Caco-2 (cell line): ENCODE data around the gene DBP. TPM values are rescaled to one million over a fixed set of nuclear protein-coding genes. Genes with fewer than 3 reads are reported as not detected.

Experiments
- BruUV-seq: library from RNA; stranded (reverse); fragments of 400-500 nt; replicated peaks from 2 replicates; lab custom pipeline; 2021; lab: Mats Ljungman, UMichigan
- CTCF ChIA-PET: fragments of 300-600 bp; sonication (Branson Sonifier 250); formaldehyde crosslinking; loops from one replicate; lab custom pipeline; 2022; ENCODE audit warnings: antibody characterized with exemption; lab: Charles Lee
- POLR2A ChIA-PET: fragments of 300-600 bp; sonication (Branson Sonifier 250); formaldehyde crosslinking; loops from one replicate; lab custom pipeline; 2022; ENCODE audit warnings: antibody characterized with exemption; lab: Charles Lee
- DNase-seq, 2 experiments: peaks; one replicate each; pipeline versions ENCODE4 v3.0.0 to v3.0.0-alpha.2; 2020 to 2022
- H3K27me3 ChIP-seq: replicated peaks from 2 replicates; pipeline ENCODE4 v1.6.0; 2011; ENCODE audit warnings: low read length; ENCODE audit not compliant: control insufficient read depth, insufficient read depth
- H3K36me3 ChIP-seq: 2 replicates; pipeline ENCODE4 v1.5.1; 2011; ENCODE audit warnings: low read length; ENCODE audit not compliant: control insufficient read depth, insufficient read depth
- H3K4me1 ChIP-seq: fragments of 250-450 bp; sonication (Bioruptor Pico); 2 replicates; pipeline ENCODE4 v1.5.1; 2020; ENCODE audit warnings: mild to moderate bottlenecking
- H3K4me3 ChIP-seq: 2 replicates; pipeline ENCODE4 v1.5.1; 2011; ENCODE audit warnings: low read depth, mild to moderate bottlenecking, control low read depth, low read length
- H3K9me3 ChIP-seq: fragments of 250-450 bp; sonication (Bioruptor Pico); 2 replicates; pipeline ENCODE4 v1.5.1; 2020; ENCODE audit warnings: mild to moderate bottlenecking, moderate library complexity
- H3K27ac Mint-ChIP-seq: one replicate; pipeline ENCODE4 v1.8.0; 2022; ENCODE audit warnings: mixed read lengths; ENCODE audit not compliant: unreplicated experiment
- H3K27me3 Mint-ChIP-seq: one replicate; pipeline ENCODE4 v1.8.0; 2022; ENCODE audit warnings: mixed read lengths; ENCODE audit not compliant: insufficient read depth, unreplicated experiment
- H3K36me3 Mint-ChIP-seq: one replicate; pipeline ENCODE4 v1.8.0; 2022; ENCODE audit warnings: mild to moderate bottlenecking, mixed read lengths; ENCODE audit not compliant: insufficient read depth, unreplicated experiment
- H3K4me1 Mint-ChIP-seq: one replicate; pipeline ENCODE4 v1.8.0; 2022; ENCODE audit warnings: low read depth, mixed read lengths; ENCODE audit not compliant: unreplicated experiment
- H3K4me3 Mint-ChIP-seq: one replicate; pipeline ENCODE4 v1.8.0; 2022; ENCODE audit warnings: mild to moderate bottlenecking, moderate library complexity, mixed read lengths; ENCODE audit not compliant: unreplicated experiment
- H3K9me3 Mint-ChIP-seq: one replicate; pipeline ENCODE4 v1.8.0; 2022; ENCODE audit warnings: mixed read lengths; ENCODE audit not compliant: unreplicated experiment
- CTCF ChIP-seq, 2 experiments: fragments of 200-600 bp in 1 of 2; IDR thresholded peaks; 1 replicate in 1 of 2; 2 replicates in 1 of 2; pipeline versions ENCODE4 v1.5.1 to v1.8.0; 2011 to 2022; ENCODE audit warnings: antibody characterized with exemption in 1 of 2, control low read depth in 1 of 2, inconsistent platforms in 1 of 2, low read depth in 1 of 2, low read length in 1 of 2, mild to moderate bottlenecking in 1 of 2, moderate library complexity in 1 of 2; ENCODE audit not compliant: insufficient read depth in 1 of 2, severe bottlenecking in 1 of 2, unreplicated experiment in 1 of 2
- intact Hi-C: fragments of 100-400 bp; cut with micrococcal nuclease; formaldehyde crosslinking; loops from one replicate; pipeline ENCODE4 v1.10.0; 2022; ENCODE audit not compliant: unreplicated experiment
- total RNA-seq: library from RNA; stranded (reverse); gene quantifications from 2 replicates; pipeline ENCODE4 v1.2.3, GENCODE V29; 2022

The DBP gene
- total RNA-seq, 1 experiment from 2014 or later = 17.4 TPM

DNA sequence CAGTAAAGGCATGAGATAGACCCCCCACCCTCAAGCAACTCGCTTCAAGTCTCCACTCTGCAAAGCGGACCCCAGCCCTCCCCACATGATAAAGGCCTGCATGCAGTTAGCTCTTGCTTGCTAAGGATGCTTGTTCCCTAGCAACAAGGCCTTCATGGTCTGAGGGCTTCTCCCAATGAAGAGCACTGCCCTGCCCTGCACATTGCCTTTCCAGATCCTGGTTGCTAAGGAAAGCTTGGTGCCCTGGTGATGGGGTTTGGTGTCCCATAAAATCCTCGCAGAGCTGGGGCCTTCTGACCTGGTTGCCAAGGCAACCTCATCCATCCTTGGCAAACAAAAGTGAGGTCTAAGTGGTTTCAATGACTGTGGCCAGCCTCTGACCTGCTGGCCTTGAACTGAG lies 6.0 kb downstream of the DBP start:
- ChIA-PET CTCF (no interaction called here), POLR2A (interaction anchor here (0.5 to 1.1 kb wide), 3 partner anchors 12 to 138 kb away, joined by 3 to 4 read pairs (median 3); partner anchors contain the start of genes RPL18 and SPHK2)
- BruUV-seq = no TSS peak
- 0 out of 2 replicates have a peak, but pooled peaks cover 1% of the 10 kb centered on the region for H3K36me3 ChIP-seq
- H3K9me3 ChIP-seq = no peaks in the 10 kb centered on the region
- H3K27me3 Mint-ChIP-seq = no peaks in the 10 kb centered on the region
- no peaks in the 10 kb centered on the region for H3K27me3 ChIP-seq
- H3K4me1 Mint-ChIP-seq = peaks cover 35% of the 10 kb centered on the region
- no peaks in the 10 kb centered on the region for H3K9me3 Mint-ChIP-seq
- no peak overlapping the region for H3K4me3 ChIP-seq
- peaks cover 87% of the 10 kb centered on the region for H3K36me3 Mint-ChIP-seq
- TF ChIP-seq CTCF (IDR thresholded peaks at IDR 0.05; ENCODE audit: insufficient read depth in 1 of 2, low read depth in 1 of 2, low read length in 1 of 2, severe bottlenecking in 1 of 2, unreplicated experiment in 1 of 2) = no peak
- H3K27ac Mint-ChIP-seq = peak overlapping the region; percentile 93
- peaks cover 62% of the 10 kb centered on the region for H3K4me1 ChIP-seq
- intact Hi-C loops = no loop called here
- H3K4me3 Mint-ChIP-seq = peak overlapping the region; percentile 38
- peak in 1 of 2 experiments; percentile 43 for DNase-seq

DNA sequence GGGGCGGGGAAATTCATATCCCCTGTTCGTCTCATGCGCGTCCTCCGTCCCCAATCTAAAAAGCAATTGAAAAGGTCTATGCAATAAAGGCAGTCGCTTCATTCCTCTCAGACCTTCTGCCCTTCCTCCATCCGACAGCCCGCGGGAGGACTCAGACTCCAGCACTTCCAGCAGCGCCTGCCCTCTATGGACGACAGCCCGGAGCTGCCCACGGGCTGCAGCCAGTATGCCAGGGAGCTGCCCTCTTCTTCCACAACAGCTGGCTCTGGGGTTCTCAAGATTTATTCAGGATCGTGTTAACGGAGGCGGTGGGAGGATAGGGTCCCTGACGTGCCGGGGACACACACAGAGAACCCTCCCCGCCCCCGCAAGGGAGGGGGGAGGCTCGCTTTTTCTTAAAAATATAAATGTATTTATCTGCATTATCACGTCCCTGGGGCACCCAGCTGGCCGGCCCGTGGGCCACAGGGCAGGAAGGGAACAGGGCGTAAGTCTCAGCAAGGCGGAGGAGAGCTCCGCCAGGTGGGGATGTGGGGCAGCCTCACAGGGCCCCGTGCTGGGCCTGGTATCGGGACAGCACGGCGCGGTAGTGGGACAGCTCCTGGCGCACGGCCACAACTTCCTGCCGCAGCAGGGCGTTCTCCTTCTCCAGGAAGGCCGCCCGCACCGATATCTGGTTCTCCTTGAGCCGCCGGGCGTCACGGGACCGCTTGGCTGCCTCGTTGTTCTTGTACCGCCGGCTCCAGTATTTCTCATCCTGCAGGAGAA lies 6.7 kb downstream of the DBP start:
- no peaks in the 10 kb centered on the region for H3K9me3 ChIP-seq
- TF ChIP-seq CTCF (IDR thresholded peaks at IDR 0.05; ENCODE audit: insufficient read depth in 1 of 2, low read depth in 1 of 2, low read length in 1 of 2, severe bottlenecking in 1 of 2, unreplicated experiment in 1 of 2) = no peak
- no TSS peak for BruUV-seq
- Mint-ChIP-seq H3K27ac (peak overlapping the region; percentile 93), H3K4me3 (peak overlapping the region; percentile 38), H3K9me3 (no peaks in the 10 kb centered on the region), H3K4me1 (peaks cover 31% of the 10 kb centered on the region), H3K27me3 (no peaks in the 10 kb centered on the region), H3K36me3 (peaks cover 95% of the 10 kb centered on the region)
- POLR2A ChIA-PET = interaction anchor here (0.6 to 1.1 kb wide), 2 partner anchors 15 to 137 kb away, joined by 3 to 5 read pairs; partner anchors contain the start of gene CA11
- intact Hi-C loops = no loop called here
- H3K36me3 ChIP-seq = peaks cover 1% of the 10 kb centered on the region; the same call in 1 of the 2 replicates
- no peaks in the 10 kb centered on the region for H3K27me3 ChIP-seq
- no peak overlapping the region for H3K4me3 ChIP-seq
- DNase-seq = peak in 1 of 2 experiments; percentile 46
- CTCF ChIA-PET = no interaction called here
- H3K4me1 ChIP-seq = peaks cover 69% of the 10 kb centered on the region

DNA sequence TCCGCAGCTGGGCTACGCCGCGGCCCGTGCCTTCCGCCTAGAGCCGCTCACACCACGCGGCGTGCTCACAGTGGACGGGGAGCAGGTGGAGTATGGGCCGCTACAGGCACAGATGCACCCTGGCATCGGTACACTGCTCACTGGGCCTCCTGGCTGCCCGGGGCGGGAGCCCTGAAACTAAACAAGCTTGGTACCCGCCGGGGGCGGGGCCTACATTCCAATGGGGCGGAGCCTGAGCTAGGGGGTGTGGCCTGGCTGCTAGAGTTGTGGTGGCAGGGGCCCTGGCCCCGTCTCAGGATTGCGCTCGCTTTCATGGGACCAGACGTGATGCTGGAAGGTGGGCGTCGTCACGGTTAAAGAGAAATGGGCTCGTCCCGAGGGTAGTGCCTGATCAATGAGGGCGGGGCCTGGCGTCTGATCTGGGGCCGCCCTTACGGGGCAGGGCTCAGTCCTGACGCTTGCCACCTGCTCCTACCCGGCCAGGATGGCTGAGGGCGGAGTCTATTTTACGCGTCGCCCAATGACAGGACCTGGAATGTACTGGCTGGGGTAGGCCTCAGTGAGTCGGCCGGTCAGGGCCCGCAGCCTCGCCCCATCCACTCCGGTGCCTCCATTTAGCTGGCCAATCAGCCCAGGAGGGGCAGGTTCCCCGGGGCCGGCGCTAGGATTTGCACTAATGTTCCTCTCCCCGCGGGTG lies 7.4 kb downstream of the DBP start:
- CTCF ChIA-PET = no interaction called here

More for the DNA sequence above, 7.4 kb downstream of the DBP start:
- Histone ChIP-seq H3K36me3 (peaks cover 1% of the 10 kb centered on the region; the same call in 1 of the 2 replicates), H3K9me3 (no peaks in the 10 kb centered on the region), H3K4me1 (peaks cover 70% of the 10 kb centered on the region), H3K4me3 (no peak overlapping the region), H3K27me3 (no peaks in the 10 kb centered on the region)
- intact Hi-C loops = no loop called here
- DNase-seq = peak; percentile 55 to 62
- no peaks in the 10 kb centered on the region for H3K9me3 Mint-ChIP-seq
- H3K36me3 Mint-ChIP-seq = peaks cover 95% of the 10 kb centered on the region
- H3K4me3 Mint-ChIP-seq = peak overlapping the region; percentile 38
- no peak for TF ChIP-seq CTCF (IDR thresholded peaks at IDR 0.05; ENCODE audit: insufficient read depth in 1 of 2, low read depth in 1 of 2, low read length in 1 of 2, severe bottlenecking in 1 of 2, unreplicated experiment in 1 of 2)
- POLR2A ChIA-PET = interaction anchor here (0.6 kb wide), 1 partner anchor 16 kb away, joined by 5 read pairs; the partner anchor contains the start of gene CA11
- H3K27me3 Mint-ChIP-seq = no peaks in the 10 kb centered on the region
- peak overlapping the region; percentile 93 for H3K27ac Mint-ChIP-seq
- BruUV-seq = no TSS peak
- peaks cover 38% of the 10 kb centered on the region for H3K4me1 Mint-ChIP-seq
